ENCODE measurements around the gene SLC26A1.

Gene SLC26A1

GRCh38 chr4:956531-957230 is 36.5 kb downstream of the SLC26A1 start:
- H3K36me3 ChIP-seq (replicated peaks in 1 of 2; ENCODE audit: control insufficient read depth in 2 of 2, insufficient read depth in 2 of 2, low read length in 2 of 2), result peaks cover 0 to 1% of the 10 kb centered on the region in 2 donors
- H3K4me2 ChIP-seq (ENCODE audit: insufficient read depth, low read length, poor library complexity, severe bottlenecking), result no peak overlapping the region
- no peak overlapping the region for H2AK5ac ChIP-seq (ENCODE audit: low read depth, low read length)
- H4K8ac ChIP-seq (ENCODE audit: low read depth, low read length), result no peak overlapping the region
- no peak overlapping the region for H2AFZ ChIP-seq (ENCODE audit: low read length)
- no peaks in the 10 kb centered on the region for H3K9me3 ChIP-seq (replicated peaks in 1 of 2; ENCODE audit: control insufficient read depth in 2 of 2, insufficient read depth in 1 of 2, low read depth in 1 of 2, low read length in 2 of 2)
- H3K4me3 ChIP-seq (ENCODE audit: low read length in 2 of 2), result no peak overlapping the region
- no peak overlapping the region for H3K9ac ChIP-seq (ENCODE audit: low read depth, low read length, poor library complexity)
- no peak overlapping the region for H3K18ac ChIP-seq (ENCODE audit: low read length)
- no peak overlapping the region for H2BK15ac ChIP-seq (ENCODE audit: low read length)
- WGBS, 2 donors (ENCODE audit: extremely low coverage in 2 of 2, insufficient read length in 2 of 2, insufficient replicate concordance in 1 of 2), result no CpG with 5 or more reads among the region's 14 CpGs
- H3K79me1 ChIP-seq (ENCODE audit: low read depth, low read length), result peaks cover 2% of the 10 kb centered on the region
- no peak overlapping the region for H2BK12ac ChIP-seq (ENCODE audit: low read length)
- no peak overlapping the region for H4K91ac ChIP-seq (ENCODE audit: low read depth, low read length, poor library complexity)
- no peaks in the 10 kb centered on the region for H3K27me3 ChIP-seq (ENCODE audit: control insufficient read depth in 3 of 3, insufficient read depth in 3 of 3, low read depth in 1 of 3, low read length in 3 of 3)
- H3K27ac ChIP-seq (replicated peaks; ENCODE audit: low read length), result no peak overlapping the region
- H2BK5ac ChIP-seq (ENCODE audit: low read length), result no peak overlapping the region
- H2BK120ac ChIP-seq (ENCODE audit: low read depth, low read length), result no peak overlapping the region
- H3K4ac ChIP-seq (ENCODE audit: low read length), result no peak overlapping the region
- no peak overlapping the region for H3K14ac ChIP-seq (ENCODE audit: low read length)
- DNase-seq (ENCODE audit: low spot score), result no peak
- no peaks in the 10 kb centered on the region for H3K4me1 ChIP-seq (ENCODE audit: control insufficient read depth in 2 of 2, insufficient read depth in 1 of 2, low read depth in 1 of 2, low read length in 2 of 2)
- H3K23ac ChIP-seq (ENCODE audit: low read depth, low read length, poor library complexity), result no peak overlapping the region

DNA sequence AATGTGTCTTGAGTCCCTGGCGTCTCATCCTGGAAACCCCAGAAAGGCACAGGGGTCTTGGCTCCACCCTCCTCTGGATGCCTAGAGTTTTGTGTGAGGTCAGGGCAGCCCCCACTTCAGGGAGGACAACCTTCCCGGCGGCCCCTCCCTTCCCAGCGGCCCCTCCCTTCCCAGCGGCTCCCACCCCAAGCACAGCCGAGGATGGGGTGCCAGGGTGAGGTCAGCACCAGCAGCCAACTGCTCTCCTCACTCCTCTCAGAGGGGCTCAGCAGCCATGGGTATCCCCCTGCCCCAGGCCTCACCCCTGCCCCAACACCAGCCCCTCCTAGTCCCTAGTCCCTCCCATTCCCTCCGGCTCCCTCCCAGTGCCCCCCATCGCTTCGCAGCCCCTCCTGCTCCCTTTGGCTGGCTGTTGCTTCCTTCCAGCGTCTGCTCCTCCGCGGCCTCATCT is 37.2 kb downstream of the SLC26A1 start:
- Histone ChIP-seq H3K36me3 (replicated peaks in 1 of 2; ENCODE audit: control insufficient read depth in 2 of 2, insufficient read depth in 2 of 2, low read length in 2 of 2) (no peaks in the 10 kb centered on the region), H4K91ac (ENCODE audit: low read depth, low read length, poor library complexity) (no peak overlapping the region), H3K4ac (ENCODE audit: low read length) (no peak overlapping the region), H2BK12ac (ENCODE audit: low read length) (no peak overlapping the region), H3K4me3 (ENCODE audit: low read length in 2 of 2) (no peak overlapping the region), H3K23ac (ENCODE audit: low read depth, low read length, poor library complexity) (peak overlapping the region; percentile 65), H3K4me1 (ENCODE audit: control insufficient read depth in 2 of 2, insufficient read depth in 1 of 2, low read depth in 1 of 2, low read length in 2 of 2) (peaks cover 0 to 6% of the 10 kb centered on the region in 2 donors), H3K9ac (ENCODE audit: low read depth, low read length, poor library complexity) (no peak overlapping the region), H2BK5ac (ENCODE audit: low read length) (no peak overlapping the region), H3K4me2 (ENCODE audit: insufficient read depth, low read length, poor library complexity, severe bottlenecking) (no peak overlapping the region), H3K18ac (ENCODE audit: low read length) (no peak overlapping the region), H4K8ac (ENCODE audit: low read depth, low read length) (no peak overlapping the region), H3K14ac (ENCODE audit: low read length) (no peak overlapping the region), H2AK5ac (ENCODE audit: low read depth, low read length) (peak overlapping the region; percentile 61), H3K9me3 (replicated peaks in 1 of 2; ENCODE audit: control insufficient read depth in 2 of 2, insufficient read depth in 1 of 2, low read depth in 1 of 2, low read length in 2 of 2) (no peaks in the 10 kb centered on the region), H3K27me3 (ENCODE audit: control insufficient read depth in 3 of 3, insufficient read depth in 3 of 3, low read depth in 1 of 3, low read length in 3 of 3) (no peaks in the 10 kb centered on the region), H2BK120ac (ENCODE audit: low read depth, low read length) (no peak overlapping the region), H2AFZ (ENCODE audit: low read length) (no peak overlapping the region), H3K79me1 (ENCODE audit: low read depth, low read length) (peaks cover 2% of the 10 kb centered on the region), H3K27ac (replicated peaks; ENCODE audit: low read length) (no peak overlapping the region), H2BK15ac (ENCODE audit: low read length) (no peak overlapping the region)
- WGBS, 2 donors (ENCODE audit: extremely low coverage in 2 of 2, insufficient read length in 2 of 2, insufficient replicate concordance in 1 of 2), result no CpG with 5 or more reads among the region's 12 CpGs
- DNase-seq (ENCODE audit: low spot score), result no peak

- H3K18ac ChIP-seq (ENCODE audit: low read length), result peak overlapping the region; percentile 17
- no peaks in the 10 kb centered on the region for H3K9me3 ChIP-seq (replicated peaks in 1 of 2; ENCODE audit: control insufficient read depth in 2 of 2, insufficient read depth in 1 of 2, low read depth in 1 of 2, low read length in 2 of 2)
- peak overlapping the region; percentile 56 for H3K14ac ChIP-seq (ENCODE audit: low read length)
- no peaks in the 10 kb centered on the region for H3K36me3 ChIP-seq (replicated peaks in 1 of 2; ENCODE audit: control insufficient read depth in 2 of 2, insufficient read depth in 2 of 2, low read length in 2 of 2)
- no peak overlapping the region for H2BK12ac ChIP-seq (ENCODE audit: low read length)
- peak overlapping the region; percentile 55 for H3K23ac ChIP-seq (ENCODE audit: low read depth, low read length, poor library complexity)
- H4K91ac ChIP-seq (ENCODE audit: low read depth, low read length, poor library complexity), result no peak overlapping the region
- WGBS, 2 donors (ENCODE audit: extremely low coverage in 2 of 2, insufficient read length in 2 of 2, insufficient replicate concordance in 1 of 2), result no CpG with 5 or more reads among the region's 33 CpGs
- no peak overlapping the region for H3K4me2 ChIP-seq (ENCODE audit: insufficient read depth, low read length, poor library complexity, severe bottlenecking)
- no peak overlapping the region for H3K27ac ChIP-seq (replicated peaks; ENCODE audit: low read length)
- no peak overlapping the region for H3K4me3 ChIP-seq (ENCODE audit: low read length in 2 of 2)
- H2BK15ac ChIP-seq (ENCODE audit: low read length), result no peak overlapping the region
- DNase-seq (ENCODE audit: low spot score), result no peak
- no peak overlapping the region for H3K4ac ChIP-seq (ENCODE audit: low read length)
- H2BK5ac ChIP-seq (ENCODE audit: low read length), result no peak overlapping the region
- H2BK120ac ChIP-seq (ENCODE audit: low read depth, low read length), result no peak overlapping the region
- H3K79me1 ChIP-seq (ENCODE audit: low read depth, low read length), result peaks cover 2% of the 10 kb centered on the region
- H2AFZ ChIP-seq (ENCODE audit: low read length), result no peak overlapping the region
- H4K8ac ChIP-seq (ENCODE audit: low read depth, low read length), result no peak overlapping the region
- H3K9ac ChIP-seq (ENCODE audit: low read depth, low read length, poor library complexity), result peak overlapping the region; percentile 44
- peak overlapping the region; percentile 61 for H2AK5ac ChIP-seq (ENCODE audit: low read depth, low read length)
- peaks cover 0 to 6% of the 10 kb centered on the region in 2 donors for H3K4me1 ChIP-seq (ENCODE audit: control insufficient read depth in 2 of 2, insufficient read depth in 1 of 2, low read depth in 1 of 2, low read length in 2 of 2)
- no peaks in the 10 kb centered on the region for H3K27me3 ChIP-seq (ENCODE audit: control insufficient read depth in 3 of 3, insufficient read depth in 3 of 3, low read depth in 1 of 3, low read length in 3 of 3)
Observed at GRCh38 chr4:955161-955921, 37.9 kb downstream of the SLC26A1 start.
